Effector CD4-positive, alpha-beta T cell (primary cell): Measurements from ENCODE around the gene ST7.
"Not testable (repeated sequence)": the region's sequence is repeated elsewhere in the genome, so short reads cannot be mapped to it uniquely, and the experiment has no call there.

Experiments
- DNase-seq: peaks from one replicate; pipeline ENCODE4 v3.0.0-alpha.2; 2020

Gene ST7

DNA sequence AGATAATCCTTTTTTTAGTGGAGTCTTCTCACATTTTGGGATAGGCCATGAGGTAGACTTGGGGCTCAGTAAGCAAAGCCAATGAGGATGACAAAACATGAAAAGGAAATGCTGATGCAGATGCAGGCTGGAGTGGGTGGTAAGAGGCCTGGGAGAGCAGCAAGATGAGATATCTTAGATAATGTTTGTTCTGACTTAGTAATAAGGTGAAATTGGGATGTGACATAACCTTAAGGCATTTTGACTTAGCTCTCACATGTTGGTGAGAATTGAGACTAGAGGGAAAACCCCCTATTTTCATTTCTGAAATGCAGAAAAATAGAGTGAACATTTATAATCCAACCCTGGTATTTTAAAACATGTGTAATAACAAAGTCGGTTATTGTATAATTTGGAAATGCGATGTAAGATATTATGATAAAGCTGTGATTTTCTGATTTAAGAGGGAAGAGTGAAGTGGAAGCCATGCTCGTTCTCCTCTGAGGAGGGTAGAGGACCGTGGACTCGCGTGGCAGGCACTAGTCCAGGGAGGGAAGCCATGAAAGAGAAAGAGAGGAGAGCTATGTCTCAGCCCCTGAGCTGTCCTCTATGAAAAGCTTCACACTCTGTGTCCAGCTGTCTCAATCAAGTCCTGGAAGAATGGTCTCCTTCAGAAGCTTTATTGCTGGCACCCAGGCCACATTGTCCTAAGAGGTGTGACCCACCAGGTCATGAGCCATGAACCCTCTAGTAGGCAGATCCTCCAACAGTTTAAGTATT, 57.3 kb downstream of the ST7 start:
- no peak for DNase-seq

DNA sequence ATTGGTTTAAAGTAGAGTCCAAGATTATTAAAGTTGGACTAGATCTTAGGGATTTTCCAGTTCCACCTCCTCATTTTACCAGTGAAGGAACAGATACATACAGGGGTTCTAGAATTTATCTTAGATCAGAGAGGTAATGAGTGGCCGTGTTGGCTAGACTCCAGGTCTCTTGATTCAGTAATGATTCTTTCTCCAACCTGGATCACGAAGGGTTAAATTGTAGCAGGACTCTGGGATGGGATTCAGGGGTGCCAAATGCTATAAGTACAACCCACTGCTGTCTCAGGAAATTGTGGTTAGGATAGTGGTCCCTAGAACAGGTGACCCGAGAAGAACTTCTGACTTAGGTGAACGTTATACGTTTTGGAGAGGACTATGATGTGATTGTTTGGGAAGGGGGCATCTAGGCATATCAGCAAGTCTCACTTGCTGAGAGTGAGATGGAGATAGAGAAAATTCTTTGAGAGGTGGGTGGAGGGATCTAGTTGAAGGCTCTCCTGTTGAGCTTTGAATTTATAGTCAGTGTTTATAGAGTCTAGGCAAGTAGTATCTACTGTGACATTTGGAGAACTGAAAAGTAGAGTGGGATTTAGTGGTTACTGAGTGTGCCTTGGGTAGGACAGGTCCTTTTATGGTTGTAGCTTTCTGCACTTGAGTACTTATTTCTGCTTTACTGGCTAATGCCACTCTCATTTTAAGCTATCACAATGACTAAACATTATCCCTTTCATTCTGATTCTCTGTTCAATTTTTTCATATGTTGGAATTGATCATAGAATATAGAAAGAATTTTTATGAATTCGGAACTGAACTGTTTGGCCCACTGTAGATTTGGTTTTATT, 58.3 kb downstream of the ST7 start:
- DNase-seq: no peak

GRCh38 chr7:117012284-117012683, 59.0 kb downstream of the ST7 start:
- DNase-seq: no peak

DNA sequence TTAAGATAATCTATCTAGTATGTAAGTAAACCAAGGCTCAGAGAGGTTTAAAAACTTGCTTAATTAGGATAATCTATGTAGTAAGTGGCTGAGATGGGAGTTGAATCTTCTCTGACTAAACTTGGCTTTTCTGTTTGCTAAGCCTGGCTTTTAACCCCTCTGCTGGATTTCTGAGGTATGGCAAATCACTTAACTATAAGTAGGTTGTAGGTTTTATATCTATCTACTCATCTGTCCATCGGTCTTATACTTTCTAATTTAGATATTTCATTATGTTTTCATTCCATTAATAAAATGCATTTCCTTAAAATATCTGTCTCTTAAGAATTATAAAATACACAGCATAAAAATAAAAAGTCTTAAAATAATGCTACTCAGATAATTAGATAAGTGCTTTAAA, 59.4 kb downstream of the ST7 start:
- DNase-seq: no peak

DNA sequence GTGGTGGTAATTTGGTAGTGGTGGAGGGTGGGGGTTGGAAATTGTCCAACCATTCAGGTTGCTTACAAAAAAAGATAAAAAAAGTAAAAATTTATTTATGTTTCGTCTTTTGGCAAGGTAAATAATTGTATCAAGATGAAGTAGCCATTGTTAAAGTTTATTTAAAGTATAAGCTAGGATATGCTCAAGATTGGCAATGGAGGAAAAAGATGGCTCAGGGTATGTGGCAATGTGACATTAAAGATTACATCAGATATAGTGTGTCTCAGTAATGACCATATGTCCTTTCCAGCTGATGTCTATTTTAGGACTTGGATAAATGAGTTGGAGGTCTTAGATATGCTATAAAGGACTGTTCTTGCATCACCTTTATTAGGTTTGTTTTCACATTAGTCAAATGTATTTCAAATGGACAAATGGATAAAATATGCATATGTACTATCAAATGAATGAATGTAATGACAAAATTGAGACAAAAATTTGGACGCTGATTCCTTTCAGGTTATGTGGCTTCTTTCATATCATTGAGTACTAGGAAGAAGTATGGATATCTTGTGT, 60.9 kb downstream of the ST7 start:
- no peak for DNase-seq

DNA sequence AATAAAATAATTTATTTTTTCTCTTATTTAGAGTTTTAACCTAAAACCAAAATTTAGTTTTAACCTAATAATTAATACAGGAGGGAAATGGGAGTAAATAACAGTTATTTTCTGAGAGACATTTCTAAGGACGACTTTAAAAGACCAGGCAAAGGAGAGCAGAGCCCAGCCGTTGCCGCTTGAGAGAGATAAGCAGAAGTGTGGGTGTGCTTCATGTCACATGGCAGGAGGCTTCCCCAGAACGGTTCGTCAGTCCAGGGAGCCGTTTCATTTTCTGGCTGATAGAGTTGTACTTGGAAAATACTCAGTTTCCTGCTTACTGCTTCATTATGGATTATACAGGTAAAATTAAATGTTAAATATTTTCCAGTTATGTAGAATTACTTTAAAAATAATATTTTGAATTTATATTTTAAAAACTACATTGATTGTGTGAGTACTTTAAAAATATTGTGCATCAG, 61.4 kb downstream of the ST7 start:
- no peak for DNase-seq

- DNase-seq: no peak
These were observed 62.2 kb downstream of the ST7 start for GRCh38 chr7:117015258-117016184.

GRCh38 chr7:117017017-117017451, 63.7 kb downstream of the ST7 start:
- DNase-seq: no peak

DNA sequence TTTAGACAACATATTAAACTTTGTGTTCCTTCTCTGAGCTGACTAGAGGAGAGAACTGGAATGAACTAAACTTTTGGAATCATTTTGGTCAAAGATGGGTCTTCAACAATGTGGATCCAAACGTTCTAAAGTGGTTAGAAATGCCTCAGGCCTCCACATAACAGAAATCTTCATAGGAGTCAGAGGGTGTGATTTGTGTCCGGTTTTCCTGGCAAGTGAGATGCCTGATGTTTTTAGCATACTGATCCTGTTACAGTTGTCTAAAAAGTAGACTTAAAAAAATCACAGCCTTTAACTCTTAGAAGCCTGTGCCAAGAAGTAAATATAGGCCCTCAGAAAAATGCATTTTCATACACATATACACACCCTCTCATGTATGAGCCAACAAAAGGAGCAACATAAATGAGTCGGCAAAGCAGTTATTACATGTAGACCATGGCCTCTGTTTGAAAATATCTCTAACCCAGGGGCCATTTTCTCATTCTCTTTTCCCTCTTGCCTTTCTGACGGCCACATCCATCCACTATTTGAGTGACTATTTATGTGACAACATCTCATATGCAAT, 64.5 kb downstream of the ST7 start:
- no peak for DNase-seq

DNA sequence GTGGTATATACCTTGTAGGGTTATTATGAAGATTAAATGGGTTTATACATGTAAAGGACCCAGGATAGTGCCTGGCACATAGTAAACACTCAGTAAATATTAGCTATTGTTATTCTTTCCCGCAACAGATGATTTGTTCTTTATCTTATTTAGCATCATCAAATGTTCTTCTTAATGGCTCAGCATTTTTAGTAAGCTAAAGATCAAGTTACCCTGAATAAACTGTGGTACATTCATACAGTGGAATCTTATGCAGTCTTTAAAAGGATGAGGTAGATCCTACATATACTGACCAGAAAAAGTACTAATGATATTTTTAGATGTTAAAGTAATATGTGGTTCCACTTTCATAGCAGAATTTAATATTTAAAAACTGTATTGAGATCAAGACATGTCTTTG, 65.4 kb downstream of the ST7 start:
- DNase-seq: no peak

- DNase-seq: no peak
These were observed 66.0 kb downstream of the ST7 start for GRCh38 chr7:117019287-117019686.

DNA sequence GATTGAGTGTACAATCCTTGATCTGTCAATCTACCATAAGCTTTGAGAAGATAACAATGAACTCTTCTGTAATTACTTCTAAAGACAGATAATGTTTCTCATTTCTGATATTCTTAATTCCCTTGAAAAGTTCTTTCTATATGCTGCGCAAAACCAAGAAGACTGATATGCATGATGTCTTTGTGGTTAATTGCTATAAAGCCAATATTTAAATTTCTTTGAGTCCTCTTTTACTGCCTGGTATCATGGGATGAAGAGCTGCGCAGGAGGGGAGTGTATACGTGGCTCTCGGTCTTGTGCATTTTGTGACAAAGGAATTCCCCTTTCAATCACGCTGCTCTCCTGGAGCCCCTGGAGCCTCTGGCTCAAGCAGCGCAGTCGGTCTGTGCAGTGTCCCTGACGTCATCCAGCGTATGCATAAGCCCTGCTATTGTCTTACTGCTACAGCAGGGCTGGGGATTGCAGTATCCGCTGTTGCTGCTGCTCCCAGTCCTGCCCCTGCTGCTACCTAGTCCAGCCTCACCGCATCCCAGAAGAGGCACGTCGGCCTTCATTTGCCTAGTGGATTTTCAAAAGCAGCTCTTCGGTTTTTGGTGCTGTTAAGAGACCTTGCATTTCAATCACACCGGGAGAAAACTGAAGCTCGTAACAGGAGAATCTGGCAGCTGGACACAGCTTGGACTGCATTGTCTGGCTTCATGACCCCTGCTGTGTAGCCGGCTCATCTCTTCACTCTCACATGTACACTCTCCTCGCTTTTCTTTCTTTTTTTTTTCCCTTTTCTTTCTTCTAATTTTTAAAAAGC, 66.7 kb downstream of the ST7 start:
- DNase-seq: no peak

- no peak for DNase-seq
These were observed 67.3 kb downstream of the ST7 start for GRCh38 chr7:117020591-117020973.

GRCh38 chr7:117021366-117021765, 68.1 kb downstream of the ST7 start:
- no peak for DNase-seq

- DNase-seq: no peak
These were observed 68.7 kb downstream of the ST7 start for GRCh38 chr7:117021986-117022385.

GRCh38 chr7:117023325-117023854, 70.1 kb downstream of the ST7 start:
- DNase-seq: no peak

- DNase-seq: no peak
These were observed 71.5 kb downstream of the ST7 start for GRCh38 chr7:117024811-117025210.

DNA sequence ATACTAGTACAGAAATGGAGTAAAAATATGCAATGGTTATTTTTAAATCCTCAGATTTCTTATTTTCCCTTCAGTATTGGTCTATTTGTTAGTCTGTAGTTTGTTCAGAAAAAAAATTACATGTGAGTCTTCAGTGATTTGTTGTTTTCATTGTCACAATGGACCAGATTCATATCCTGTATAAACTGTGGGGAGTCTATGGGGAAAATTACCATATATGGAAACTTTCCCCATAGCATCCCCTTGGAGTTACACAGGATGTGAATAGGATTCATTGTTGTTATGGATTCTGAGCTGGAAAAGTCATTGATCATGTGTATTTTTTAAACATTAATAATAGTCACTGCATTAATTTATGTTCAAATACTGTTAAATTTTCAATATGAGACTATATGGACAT, 72.6 kb downstream of the ST7 start:
- DNase-seq: no peak

GRCh38 chr7:117030346-117030745, 77.0 kb downstream of the ST7 start:
- DNase-seq: not testable (repeated sequence)

DNA sequence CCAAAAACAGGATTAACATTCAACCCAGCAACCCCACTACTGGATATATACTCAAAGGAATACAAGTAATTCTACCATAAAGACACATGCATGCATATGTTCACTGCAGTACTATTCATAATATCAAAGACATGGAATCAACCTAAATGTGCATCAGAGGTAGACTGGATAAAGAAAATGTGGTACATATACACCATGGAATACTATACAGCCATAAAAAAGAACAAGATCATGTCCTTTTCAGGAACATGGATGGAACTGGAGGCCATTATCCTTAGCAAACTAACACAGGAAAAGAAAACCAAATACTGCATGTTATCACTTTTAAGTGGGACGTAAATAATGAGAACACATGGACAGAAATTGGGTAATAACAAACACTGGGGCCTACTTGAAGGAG, 77.5 kb downstream of the ST7 start:
- DNase-seq: not testable (repeated sequence)

- DNase-seq: no peak
These were observed 79.5 kb downstream of the ST7 start for GRCh38 chr7:117032810-117033209.
